BJ (cell line): ENCODE results near the gene FOXN1. TPM values are rescaled to one million over a fixed set of nuclear protein-coding genes. Genes with fewer than 3 reads are reported as not detected.

ENCODE experiments used
- CTCF ChIA-PET: fragments of 350-600 bp; formaldehyde crosslinking; extraction: SDS; loops from one replicate; lab custom pipeline; 2021; ENCODE audit warnings: antibody characterized with exemption, inconsistent platforms; lab: Yijun Ruan, JAX
- POLR2A ChIA-PET: fragments of 300-600 bp; sonication (Branson Sonifier 250); formaldehyde crosslinking; extraction: SDS; loops from one replicate; lab custom pipeline; 2021; ENCODE audit warnings: antibody characterized with exemption; lab: Charles Lee
- DNase-seq: peaks from one replicate; pipeline ENCODE4 v3.0.0-alpha.2; 2011; ENCODE audit warnings: low read depth
- H3K27me3 ChIP-seq: 2 replicates; pipeline ENCODE4 v1.6.0; 2011; ENCODE audit warnings: low read length; ENCODE audit not compliant: control insufficient read depth, insufficient read depth
- H3K36me3 ChIP-seq: 2 replicates; pipeline ENCODE4 v1.5.1; 2011; ENCODE audit warnings: low read length; ENCODE audit not compliant: control insufficient read depth, insufficient read depth
- H3K4me3 ChIP-seq: 2 replicates; pipeline ENCODE4 v1.5.1; 2011; ENCODE audit warnings: low read depth, mild to moderate bottlenecking, control low read depth, low read length
- polyA plus RNA-seq: library from polyadenylated mRNA; depleted of rRNA; stranded (reverse); fragments of >200 nt; gene quantifications from 2 replicates; pipeline ENCODE4 v1.2.3, GENCODE V29; 2011
- TF ChIP-seq, protein P1 (sequence below): IDR thresholded peaks from 2 replicates; pipeline ENCODE4 v1.5.1; 2011; ENCODE audit warnings: low read depth, mild to moderate bottlenecking, control low read depth, inconsistent platforms, low read length, moderate library complexity; ENCODE audit not compliant: insufficient read depth

Gene FOXN1
- polyA plus RNA-seq, 1 experiment = not detected

DNA sequence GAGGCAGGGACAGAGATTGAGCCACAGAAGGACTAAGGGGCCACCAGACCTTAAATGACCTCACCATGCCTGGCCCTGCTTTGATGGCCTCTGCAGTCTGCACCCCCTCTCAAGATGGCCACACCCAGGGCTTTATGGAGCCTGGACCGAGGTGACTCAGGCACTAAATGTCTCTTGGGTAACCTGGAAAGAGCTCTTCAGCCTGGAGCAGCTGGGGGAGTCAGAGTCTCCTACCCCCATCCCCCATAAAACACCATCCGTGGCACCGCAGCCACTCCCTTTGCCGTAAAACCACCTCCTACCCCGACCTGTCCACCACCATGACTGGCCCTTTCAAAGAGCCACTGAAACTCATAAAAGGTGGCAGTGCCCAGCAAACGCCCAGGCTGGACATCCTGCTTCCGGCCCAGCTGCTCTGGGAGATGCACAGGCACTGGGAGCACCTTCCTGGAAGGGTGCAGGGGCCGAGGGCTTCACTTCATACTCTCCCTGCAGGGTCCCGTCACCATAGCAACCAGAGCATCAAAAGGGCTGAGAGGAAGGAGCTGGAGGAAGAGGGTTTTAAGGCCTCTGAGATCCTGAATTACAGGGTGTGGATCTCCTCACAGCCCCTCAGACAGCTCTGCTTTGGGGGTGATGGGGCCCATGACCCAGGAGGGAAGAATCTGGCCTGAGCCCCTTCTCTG, 22.3 kb downstream of the FOXN1 start:
- no peaks in the 10 kb centered on the region for H3K36me3 ChIP-seq
- POLR2A ChIA-PET = no interaction called here
- TF ChIP-seq, protein P1, sequence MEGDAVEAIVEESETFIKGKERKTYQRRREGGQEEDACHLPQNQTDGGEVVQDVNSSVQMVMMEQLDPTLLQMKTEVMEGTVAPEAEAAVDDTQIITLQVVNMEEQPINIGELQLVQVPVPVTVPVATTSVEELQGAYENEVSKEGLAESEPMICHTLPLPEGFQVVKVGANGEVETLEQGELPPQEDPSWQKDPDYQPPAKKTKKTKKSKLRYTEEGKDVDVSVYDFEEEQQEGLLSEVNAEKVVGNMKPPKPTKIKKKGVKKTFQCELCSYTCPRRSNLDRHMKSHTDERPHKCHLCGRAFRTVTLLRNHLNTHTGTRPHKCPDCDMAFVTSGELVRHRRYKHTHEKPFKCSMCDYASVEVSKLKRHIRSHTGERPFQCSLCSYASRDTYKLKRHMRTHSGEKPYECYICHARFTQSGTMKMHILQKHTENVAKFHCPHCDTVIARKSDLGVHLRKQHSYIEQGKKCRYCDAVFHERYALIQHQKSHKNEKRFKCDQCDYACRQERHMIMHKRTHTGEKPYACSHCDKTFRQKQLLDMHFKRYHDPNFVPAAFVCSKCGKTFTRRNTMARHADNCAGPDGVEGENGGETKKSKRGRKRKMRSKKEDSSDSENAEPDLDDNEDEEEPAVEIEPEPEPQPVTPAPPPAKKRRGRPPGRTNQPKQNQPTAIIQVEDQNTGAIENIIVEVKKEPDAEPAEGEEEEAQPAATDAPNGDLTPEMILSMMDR = no peak
- peaks cover 2% of the 10 kb centered on the region; the same call in 1 of the 2 replicates for H3K27me3 ChIP-seq
- CTCF ChIA-PET = interaction anchor here (1.0 to 4.1 kb wide), 3 partner anchors 9 to 34 kb away, joined by 4 to 19 read pairs (median 7); no protein-coding TSS in a partner anchor
- no peak overlapping the region for H3K4me3 ChIP-seq
- DNase-seq = no peak

DNA sequence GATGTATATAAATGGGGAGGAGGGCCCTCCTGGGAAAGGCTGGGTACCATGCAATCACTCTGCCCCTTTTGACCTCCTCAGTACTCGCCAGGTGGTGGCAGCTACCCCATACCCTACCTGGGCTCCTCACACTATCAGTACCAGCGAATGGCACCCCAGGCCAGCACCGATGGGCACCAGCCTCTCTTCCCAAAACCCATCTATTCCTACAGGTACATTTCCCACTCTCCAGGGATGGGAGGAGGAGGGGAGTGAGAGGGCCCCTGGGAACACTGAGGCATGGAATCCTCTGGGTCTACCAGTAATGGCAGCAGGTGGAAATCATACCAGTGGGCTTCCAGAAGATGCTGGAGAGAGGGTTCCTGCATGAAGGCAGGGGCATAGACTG, 22.9 kb downstream of the FOXN1 start:
- Histone ChIP-seq H3K36me3 (no peaks in the 10 kb centered on the region), H3K27me3 (peaks cover 2% of the 10 kb centered on the region; the same call in 1 of the 2 replicates), H3K4me3 (no peak overlapping the region)
- DNase-seq = no peak
- TF ChIP-seq, protein P1 = no peak
- ChIA-PET CTCF (interaction anchor here (1.0 to 4.1 kb wide), 3 partner anchors 9 to 35 kb away, joined by 4 to 19 read pairs (median 7); no protein-coding TSS in a partner anchor), POLR2A (no interaction called here)

DNA sequence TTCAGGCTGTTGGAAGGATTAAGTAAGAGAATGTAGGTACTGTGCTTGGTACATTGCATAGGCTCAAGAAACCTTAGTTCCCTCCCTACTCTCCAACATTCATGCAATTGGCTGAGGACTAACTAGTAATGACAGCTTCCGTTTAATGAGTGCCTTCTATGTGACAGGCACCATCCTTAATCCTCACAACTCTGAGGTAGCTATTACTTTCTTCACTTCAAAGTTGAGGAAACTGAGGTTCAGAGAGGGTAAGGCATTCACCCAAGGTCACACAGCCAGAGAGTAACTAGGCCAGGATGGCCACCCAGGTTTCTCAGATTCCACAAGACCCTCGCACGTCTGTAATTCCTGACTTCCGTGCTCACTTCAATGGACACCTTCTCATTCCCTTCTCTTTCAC, 24.1 kb downstream of the FOXN1 start:
- no peak overlapping the region for H3K4me3 ChIP-seq
- peaks cover 2% of the 10 kb centered on the region; the same call in 1 of the 2 replicates for H3K27me3 ChIP-seq
- TF ChIP-seq, protein P1 = no peak
- ChIA-PET CTCF (interaction anchor here (1.0 to 4.1 kb wide), 2 partner anchors 10 to 17 kb away, joined by 4 to 19 read pairs; no protein-coding TSS in a partner anchor), POLR2A (no interaction called here)
- DNase-seq = no peak
- H3K36me3 ChIP-seq = no peaks in the 10 kb centered on the region

DNA sequence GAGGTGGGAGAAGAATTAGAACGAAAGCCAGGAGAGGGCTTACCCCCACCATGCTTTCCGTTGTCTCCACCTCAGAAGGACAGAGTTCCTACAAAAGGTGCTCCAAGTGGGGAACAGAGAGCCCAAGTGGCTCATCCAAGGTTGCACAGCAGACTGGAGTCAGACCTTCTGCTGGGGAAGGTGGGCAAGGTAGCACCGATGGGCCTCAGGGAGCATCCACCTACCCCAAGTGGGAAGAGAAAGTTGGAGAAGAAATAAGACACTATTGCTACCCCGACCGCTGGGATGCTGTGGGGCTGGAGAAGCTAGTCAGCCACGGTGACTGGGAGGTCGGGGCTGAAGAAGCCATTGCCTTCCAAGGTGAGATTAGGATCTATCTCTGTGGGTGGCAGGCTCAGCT, 24.8 kb downstream of the FOXN1 start:
- DNase-seq = no peak
- CTCF ChIA-PET = interaction anchor here (1.8 to 2.1 kb wide), 2 partner anchors 9 to 35 kb away, joined by 6 read pairs; no protein-coding TSS in a partner anchor
- TF ChIP-seq, protein P1 = no peak
- Histone ChIP-seq H3K4me3 (no peak overlapping the region), H3K27me3 (peaks cover 2% of the 10 kb centered on the region; the same call in 1 of the 2 replicates), H3K36me3 (no peaks in the 10 kb centered on the region)
- POLR2A ChIA-PET = no interaction called here
